GM21381 (cell line): ENCODE results near the gene SAYSD1.

ENCODE experiments used
- ATAC-seq: cut with Tn5 transposase; IDR thresholded peaks from one replicate; pipeline ENCODE4 v1.9.1; 2021; ENCODE audit warnings: mild to moderate bottlenecking, moderate library complexity; ENCODE audit not compliant: unreplicated experiment

The SAYSD1 gene

DNA sequence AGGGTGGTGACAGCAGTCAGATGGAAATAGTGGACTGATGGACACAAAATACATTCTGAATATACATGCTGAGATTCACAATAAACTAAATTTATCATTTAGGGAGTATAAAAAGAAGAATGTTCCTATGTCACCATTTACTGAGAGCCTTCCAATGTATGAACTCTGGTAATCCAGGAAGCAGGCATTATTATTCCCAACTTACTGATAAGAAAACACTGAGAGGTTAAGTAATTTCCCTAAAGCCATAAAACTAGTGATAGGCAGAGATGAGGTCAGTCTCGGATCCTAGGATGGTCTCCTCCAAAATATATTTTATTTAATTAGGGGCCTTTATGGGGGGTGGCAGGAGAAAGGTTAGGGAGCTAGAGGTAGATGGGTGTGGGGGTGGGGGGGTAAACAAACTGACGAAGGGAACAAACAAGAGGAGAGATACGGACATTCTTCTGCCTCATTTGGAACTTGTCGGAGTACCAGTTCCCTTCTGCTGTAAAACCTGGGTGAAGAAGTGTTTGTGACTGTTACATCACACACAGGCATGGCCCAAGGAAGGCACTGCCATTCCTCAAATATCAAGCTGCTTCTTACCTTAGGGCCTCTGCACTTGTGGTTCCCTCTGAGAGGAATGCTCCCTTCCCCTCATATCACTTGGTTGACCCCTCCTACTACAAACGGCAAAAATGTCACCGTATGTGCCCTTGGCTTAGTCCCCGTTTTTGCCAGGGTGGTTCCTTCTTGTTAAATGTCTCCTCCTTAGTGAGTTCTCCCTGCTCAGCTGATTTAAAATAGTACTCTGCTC is 6.7 kb downstream of the SAYSD1 start:
- no peak for ATAC-seq

DNA sequence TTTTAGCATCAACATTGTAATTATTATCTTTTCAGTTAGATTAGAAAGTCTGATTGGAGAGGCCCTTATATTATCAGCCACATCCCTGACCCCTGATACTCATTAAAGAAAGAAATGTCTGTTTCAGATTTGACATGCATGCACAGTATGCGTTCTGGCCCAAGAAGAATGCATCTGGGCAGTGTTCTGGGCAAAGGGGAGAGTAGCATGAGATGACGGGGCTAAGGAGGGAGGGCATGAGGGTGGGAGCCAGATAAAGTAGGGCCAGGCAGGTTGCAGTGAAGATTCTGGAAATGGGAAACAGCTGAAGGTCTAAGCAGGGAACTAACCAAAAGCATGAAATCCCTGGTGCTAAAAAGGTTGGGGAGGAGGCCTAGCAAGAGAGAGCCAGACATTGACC is 7.3 kb downstream of the SAYSD1 start:
- no peak for ATAC-seq

DNA sequence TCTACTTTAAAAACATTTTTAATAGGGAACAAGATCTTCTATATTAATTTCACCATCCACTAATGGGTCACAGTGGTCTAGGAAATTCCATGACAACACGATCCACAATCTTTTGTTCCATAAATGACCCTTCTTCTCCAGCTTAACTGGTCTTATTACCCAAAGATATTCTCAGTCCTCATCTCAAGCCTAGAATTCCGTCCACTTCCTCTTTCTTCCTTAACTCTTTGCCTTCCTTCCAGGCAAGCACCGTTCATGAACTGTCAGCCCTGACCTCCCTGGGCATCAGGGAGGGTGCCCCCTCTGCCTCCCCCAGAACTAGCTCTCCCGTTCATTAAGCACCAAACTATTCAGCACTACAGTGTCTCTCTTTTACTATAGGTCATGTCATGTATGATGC is 8.0 kb downstream of the SAYSD1 start:
- no peak for ATAC-seq

DNA sequence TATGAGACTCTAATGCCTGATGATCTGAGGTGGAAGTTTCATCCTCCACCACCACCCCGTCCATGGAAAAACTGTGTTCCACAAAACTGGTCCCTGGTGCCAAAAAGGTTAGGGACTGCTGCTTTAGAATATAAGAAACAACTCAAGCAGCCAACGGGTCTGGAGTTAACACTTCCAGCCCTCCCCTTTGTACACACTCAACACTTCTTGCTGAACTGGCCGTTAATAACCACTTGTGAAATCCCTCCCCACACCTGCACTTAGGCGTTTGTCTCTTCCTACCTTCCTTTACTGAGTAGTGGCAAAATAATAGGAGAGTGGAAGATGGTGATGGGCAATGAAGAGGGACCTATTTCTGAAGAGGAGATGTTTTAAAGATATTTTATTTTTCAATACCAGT is 10.5 kb downstream of the SAYSD1 start:
- ATAC-seq = no peak

DNA sequence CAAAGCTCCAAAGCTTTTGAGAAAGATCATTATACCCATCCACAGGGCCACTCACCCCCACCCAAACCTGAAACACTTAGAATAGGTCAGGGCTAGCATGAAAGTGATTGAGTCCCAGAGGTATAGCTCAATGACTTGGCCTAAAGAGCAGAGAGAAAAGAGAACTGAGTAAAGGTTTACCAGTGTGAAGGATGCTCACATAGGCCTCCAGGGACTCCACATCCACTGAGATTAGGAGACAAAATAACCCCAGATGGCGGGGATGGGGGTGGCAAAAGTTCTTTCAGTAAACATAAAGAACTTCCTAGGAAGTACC is 12.2 kb downstream of the SAYSD1 start:
- peak; percentile 42 for ATAC-seq

DNA sequence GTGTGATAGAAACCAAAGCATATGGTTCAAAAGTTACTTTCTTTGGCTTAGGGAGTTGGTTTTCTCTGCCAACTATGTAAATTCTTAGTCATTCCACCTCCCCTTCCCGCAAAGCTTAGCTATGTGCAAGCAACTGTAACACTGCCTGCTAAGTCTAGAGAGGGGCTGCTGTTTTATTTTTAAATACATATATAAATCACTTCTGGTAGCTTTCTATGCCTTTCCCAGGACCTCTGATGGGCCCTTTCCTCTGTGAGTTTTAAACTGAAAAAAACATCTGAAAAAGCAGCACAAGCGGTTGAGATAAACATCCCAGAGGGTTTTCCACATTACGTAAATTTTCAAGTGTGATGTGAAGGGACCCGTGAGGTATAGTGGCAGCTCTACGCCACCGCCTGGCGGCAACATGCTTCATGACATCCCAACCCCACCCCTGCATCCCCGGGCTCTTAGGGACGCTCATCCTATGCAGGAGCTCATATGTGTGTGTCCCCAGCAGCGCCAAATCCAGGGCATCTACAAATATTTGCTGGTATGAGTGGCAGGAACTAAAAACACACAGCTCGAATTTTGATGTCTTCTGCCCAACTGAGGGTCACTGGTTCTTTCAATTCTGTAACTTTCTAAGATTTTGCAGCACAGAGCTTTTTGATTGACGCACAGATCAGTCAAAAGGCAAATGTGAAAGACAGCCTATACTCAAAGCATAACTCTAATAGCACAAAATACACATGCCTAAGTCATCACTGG is 12.7 kb downstream of the SAYSD1 start:
- peak; percentile 51 for ATAC-seq

DNA sequence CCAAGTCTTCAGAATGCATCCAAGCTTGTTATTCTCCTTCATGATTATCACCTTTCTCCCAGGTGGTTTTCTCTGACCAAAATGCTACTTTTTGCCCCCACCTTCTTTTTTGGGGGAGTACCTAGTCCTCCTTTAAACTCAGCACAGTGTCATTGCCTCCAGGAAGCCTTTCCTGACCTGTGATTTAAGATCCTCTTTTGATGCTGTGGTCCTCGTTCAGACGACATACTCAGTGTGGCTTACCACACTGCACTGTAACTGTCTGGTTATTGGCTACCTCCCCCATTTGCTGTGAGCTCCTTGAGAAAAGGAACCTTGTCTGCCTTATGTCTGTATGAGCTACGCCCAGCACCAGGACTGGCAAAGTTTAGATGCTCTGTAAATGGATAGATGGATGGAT is 14.6 kb downstream of the SAYSD1 start:
- ATAC-seq = no peak

DNA sequence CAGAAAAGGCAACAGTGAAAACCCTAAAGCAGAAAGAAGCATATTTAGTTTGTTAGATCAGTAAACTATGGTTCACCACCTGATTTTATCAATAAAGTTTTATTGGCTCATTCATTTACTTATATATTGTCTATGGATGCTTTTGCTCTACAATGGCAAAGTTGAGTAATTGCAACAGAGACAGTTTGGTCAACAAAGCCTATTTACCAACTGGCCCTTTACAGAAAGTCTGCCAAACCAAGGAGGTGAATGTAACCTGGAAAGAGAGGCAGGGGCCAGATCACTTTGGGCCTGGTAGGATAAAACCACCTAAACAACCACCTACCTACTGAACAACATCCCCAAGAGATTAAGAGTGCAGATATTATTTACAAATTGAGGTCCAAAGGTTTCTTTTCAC is 19.4 kb downstream of the SAYSD1 start:
- ATAC-seq = no peak

DNA sequence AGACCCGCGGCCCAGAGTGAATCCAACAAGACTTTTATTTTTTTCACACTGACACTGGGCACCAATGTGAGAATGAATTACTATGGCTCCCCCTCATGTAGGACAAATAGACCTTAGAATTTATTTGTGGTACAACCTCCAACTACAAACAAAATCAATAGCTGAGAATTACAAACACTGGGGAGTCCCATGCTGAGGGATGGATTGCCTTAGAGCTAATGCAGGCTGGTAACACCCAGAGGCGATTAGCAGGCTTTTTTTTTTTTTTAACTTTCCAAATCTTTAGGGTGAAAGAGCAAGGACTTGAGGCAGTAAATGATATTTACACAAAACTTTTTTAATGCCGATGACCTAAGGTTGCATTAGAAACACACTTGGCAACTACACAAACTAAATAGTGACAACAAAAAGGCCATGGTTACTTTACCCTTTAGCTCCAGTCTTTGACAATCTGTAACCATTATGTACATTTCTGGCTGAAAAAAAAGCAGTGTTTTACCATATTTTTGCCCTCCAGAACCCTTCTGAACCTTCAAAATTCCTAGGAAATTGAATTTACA is 21.8 kb downstream of the SAYSD1 start:
- no peak for ATAC-seq

DNA sequence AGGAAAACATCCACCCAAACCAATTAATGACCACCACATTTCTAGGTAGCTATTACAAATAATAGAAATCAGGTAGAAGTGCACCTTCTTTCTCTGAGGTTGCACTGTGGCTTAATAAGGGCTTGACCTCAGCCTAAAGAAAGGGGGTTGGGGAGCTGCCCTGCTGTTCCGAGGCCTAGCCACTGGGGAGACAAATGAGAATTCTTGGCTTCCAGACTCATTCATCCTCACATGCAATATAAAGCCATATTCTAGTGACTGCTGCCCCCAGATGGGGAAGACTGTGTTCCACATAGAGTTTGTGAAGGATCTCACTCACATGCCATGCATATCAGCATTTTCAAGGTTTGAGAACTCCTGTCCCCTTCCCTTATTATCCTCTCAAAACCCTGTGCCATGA is 22.9 kb downstream of the SAYSD1 start:
- no peak for ATAC-seq

DNA sequence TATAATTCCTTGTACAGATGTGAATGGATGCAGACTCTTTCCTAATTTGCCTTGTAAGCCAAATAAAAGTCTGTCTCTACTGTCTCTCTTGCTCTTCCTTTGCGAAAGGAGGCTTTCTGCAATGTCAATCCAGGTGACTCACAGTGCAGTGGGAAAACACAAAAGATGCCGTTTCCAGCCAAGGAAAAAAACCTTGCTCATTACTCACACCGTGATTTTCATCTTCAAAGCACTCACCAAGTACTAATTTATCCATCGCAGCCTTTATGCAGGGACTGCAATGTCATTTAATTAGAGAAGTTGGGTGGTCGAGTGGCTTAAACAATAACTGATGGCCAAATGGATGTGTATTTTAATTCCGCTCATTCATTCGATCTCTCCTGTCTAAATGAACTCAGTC is 23.8 kb downstream of the SAYSD1 start:
- ATAC-seq = no peak

DNA sequence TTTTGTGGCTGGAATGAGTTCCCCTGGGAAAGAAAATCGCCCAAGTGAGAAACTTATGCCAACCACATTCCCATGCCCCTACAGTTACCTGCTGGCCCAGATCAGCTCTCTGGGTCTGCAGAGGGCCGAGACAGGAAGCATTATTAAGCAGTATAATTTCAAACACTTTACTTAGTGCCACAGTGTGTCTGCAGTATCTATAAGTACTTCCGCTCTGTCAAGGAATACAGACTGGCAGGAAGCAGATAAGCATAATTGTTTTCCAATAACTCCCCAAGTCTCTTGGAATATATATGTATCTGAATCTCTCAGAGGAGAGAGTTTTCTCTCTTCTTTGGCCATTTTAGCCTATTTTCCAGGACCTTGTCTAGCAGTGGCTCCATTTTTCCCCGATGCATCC is 24.9 kb downstream of the SAYSD1 start:
- ATAC-seq = no peak

DNA sequence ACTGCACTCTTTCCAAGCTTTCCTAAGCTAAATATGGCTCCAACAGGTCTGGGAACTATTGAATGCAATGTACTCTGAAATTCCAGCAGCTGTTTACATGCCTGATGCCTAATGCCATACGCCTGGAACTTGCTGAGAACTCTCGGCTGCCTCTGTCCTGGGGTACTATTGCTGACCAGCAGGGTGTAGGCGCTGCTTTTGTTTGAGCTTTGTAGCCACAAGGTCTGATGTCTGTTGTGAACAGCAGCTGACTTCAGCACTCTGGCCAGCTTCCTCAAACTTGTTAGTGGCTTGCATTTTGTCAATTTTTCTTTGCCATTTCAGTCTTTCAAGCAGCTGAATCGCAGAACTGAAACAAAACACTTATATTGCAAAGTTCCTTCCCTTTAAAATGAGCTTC is 26.7 kb downstream of the SAYSD1 start:
- no peak for ATAC-seq

DNA sequence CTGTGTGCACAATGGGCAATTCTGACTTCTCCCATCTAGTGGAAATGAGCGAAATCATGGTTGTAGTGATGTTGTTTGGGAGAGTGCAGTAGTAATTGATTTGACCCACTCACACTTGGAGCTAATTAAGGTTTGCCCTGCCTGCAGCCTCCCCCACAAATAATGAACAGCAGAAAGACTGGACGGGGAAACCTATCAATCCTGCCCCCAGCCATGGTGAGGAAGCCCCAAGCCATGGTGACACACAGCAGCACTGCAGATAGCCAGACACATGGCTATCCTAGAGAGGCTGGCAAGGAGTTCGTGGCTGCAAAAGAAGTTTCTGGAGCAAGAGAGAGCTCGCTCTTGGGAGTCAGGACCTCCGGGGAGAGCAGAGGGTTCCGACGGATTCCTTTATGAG is 27.8 kb downstream of the SAYSD1 start:
- ATAC-seq = no peak

DNA sequence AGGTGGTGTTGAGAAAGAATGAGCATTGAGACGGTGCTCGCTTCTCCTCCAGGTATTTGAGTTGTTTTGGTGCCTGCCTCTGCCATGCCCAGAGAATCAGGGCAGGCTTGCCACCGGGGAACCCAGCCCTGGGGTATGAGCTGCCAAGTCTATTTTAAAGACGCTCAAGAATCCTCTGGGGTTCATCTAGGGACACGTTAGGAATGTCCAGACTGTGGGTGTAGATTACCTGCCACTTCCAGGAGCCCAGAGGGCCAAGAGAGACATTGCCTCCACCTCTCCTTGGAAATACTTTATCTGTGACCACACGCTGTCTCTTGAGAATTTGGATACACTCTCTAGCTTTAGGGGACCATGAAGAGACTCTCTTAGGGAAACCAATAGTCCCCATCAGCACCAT is 28.3 kb downstream of the SAYSD1 start:
- ATAC-seq = no peak

DNA sequence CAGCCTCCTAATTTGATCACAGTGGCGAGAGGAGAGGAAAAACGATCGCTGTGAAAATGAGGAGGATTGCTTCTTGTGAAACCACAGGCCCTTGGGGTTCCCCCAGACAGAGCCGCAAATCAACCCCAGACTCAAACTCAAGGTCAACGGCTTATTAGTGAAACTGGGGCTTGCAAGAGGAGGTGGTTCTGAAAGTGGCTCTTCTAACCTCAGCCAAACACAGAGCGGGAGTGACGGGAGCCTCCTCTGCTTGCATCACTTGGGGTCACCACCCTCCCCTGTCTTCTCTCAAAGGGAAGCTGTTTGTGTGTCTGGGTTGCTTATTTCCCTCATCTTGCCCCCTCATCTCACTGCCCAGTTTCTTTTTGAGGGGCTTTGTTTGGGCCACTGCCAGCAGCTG is 28.7 kb downstream of the SAYSD1 start:
- peak; percentile 78 for ATAC-seq

DNA sequence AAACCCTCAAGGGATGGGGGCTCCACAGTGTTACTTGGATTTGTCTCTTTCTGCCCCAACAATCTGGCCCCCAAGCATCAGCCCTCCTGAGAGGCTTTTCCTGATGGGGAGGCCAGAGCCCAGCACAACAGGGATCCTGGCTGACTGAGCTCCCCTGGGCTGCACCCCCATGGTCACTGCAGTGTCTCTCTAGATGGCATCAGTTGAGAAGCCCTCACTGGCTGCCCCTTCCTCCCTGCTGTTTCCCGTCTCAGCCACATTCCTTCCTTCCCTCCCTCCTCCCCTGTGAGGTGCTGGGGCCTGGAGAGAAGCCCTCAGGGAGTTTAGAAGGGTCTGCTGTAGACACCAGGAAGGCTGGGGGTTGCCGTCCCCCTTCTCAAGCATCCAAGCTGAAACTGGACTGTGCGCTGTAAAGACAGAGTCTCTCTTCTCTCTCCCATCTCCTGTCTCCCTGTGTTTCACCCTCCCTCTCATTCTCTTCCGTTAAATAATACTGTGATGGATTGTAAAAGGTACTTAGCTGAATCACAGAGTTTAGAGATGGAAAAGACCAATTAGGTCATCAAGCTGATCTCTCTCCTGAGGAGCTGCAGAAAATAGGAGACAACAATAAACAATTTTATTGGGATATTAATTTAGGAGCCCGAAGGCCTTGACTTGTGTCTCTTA is 29.7 kb downstream of the SAYSD1 start:
- no peak for ATAC-seq

DNA sequence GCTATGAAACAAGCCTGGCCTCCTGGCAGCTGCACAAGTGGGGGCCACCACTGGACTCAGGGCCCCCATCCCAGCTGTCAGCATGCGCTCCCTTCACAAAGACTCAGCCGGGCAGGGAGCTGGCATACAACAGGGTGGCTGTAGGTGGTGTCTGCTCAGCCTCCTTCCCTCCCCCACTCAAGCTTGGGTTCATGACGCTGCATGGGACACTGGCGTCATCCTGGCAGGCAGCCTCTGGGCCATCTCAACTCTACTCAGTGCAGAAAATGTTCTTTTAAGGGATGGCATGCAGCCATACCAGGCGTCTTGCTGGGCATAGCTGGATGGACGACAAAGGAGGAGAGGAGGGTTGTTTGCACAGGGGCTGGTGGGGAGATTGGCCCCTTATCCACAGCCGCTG is 30.5 kb downstream of the SAYSD1 start:
- no peak for ATAC-seq

DNA sequence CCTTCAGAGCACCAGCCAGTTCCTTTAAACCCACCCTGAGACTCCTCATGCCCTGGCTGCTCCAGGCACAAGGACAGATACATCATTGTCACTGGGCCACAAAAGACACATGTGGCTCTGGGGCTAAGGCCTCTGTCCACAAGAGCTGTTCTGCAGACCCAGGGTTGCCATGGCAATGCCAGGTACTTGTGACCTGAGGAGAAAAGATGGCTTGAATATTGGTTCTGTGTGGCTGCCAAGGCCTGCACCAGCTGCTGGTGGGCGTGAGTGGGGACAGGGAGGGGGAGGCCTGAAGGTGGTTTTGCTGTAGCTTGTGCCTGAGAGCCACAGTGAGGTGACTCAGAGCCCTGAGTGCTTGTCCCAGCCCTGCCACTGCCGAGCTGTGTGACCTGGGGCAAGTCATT is 31.8 kb downstream of the SAYSD1 start:
- no peak for ATAC-seq

DNA sequence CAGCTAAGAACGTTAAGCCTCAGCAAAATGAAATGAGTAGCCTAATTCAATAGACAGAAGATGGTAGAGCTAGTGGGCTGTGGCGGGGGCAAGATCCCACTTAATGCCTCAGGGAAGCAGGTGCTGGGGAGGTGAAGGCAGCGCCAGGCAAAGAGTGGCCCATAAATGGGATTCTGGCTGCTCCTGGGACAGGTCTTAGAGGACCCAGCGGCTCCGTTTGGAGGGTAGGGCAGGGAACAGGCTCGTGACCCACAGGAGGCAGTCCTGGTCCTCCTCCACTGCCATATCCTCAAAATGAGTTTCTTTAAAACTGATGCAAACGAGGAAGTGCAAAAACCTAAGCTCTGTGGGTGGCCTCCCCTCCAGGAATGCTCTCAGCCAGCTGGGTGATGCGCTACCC is 32.7 kb downstream of the SAYSD1 start:
- ATAC-seq = no peak

DNA sequence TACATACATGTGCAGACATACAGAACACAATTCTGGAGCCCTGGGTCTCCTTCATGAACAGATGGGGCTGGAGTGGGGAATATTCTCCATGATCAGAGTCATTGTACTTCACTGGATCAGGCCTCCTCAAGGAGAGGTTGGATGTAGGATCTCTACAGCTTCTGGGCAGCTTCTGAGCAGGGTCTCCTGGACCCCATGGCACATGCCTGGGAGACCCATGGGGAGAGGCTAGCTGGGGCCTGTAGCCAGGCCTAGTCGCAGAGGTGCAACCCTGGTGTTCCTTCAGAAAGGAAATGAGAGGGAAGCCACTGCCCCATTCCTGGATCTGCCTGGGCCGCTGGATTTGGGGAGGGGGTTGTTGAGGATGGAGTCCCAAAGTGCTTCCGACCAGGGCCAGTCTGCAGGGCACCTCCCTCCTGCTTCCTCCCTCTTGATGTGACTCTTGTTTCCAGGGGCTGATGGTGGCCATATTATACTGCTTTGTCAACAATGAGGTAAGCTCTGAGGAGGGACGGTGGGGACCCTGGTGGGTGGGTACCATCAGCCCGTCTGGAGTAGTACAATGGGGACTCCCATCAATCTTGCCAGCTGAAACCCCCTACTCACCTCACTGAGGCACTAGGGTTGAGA is 34.6 kb downstream of the SAYSD1 start:
- no peak for ATAC-seq
